Suppressor macrophage treated with lipopolysaccharide for 4 hours (primary cell): ENCODE results near the gene ALOX15.
"Not testable (repeated sequence)": the region's sequence is repeated elsewhere in the genome, so short reads cannot be mapped to it uniquely, and the experiment has no call there.

ENCODE experiments used
- DNase-seq: peaks from one replicate; pipeline ENCODE4 v3.0.0-alpha.2; 2020

Gene ALOX15, protein sequence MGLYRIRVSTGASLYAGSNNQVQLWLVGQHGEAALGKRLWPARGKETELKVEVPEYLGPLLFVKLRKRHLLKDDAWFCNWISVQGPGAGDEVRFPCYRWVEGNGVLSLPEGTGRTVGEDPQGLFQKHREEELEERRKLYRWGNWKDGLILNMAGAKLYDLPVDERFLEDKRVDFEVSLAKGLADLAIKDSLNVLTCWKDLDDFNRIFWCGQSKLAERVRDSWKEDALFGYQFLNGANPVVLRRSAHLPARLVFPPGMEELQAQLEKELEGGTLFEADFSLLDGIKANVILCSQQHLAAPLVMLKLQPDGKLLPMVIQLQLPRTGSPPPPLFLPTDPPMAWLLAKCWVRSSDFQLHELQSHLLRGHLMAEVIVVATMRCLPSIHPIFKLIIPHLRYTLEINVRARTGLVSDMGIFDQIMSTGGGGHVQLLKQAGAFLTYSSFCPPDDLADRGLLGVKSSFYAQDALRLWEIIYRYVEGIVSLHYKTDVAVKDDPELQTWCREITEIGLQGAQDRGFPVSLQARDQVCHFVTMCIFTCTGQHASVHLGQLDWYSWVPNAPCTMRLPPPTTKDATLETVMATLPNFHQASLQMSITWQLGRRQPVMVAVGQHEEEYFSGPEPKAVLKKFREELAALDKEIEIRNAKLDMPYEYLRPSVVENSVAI

DNA sequence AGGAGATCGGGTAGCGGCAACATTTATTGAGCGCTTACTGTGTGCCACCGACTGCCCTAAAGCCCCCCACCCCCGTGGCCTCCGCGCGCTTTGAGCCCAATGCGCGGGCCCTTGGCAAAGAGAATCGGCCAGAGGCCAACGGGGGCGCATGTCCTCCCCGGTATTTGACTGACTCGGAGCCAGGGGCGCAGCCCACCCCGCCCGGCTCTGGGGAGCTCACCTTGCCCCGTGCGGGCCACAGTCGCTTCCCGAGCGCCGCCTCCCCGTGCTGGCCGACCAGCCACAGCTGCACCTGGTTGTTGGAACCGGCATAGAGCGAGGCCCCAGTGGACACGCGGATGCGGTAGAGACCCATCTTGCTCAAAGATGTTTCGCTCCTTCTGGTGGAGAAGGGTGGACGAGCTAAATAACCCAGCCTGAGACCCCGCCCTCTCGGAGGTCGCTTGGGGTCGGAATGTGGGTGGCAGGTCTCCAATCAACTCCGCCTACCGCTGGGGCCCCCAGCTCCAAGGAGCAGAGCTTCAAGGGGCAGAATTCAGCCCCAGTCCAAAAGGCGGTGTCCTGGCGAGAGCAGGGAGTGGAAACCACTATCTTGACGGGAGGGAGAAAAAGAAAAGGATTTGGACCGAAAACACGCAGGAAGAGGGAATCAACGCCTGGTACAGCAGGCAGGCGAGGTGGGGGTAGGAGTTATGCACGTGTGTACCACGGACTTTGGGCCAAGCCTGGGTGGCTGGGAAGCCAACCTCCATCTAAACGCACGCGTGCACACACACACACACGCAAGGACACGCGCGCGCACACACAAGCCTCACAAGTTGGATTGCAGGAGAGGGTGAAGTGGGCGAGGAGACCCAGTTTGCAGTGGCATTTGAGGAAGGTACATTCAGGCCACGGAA, at the start of gene ALOX15:
Gene ALOX15 (minus strand): TSS at position 382 of the 899 bp plus-strand sequence. CDS start 27 bp downstream, at position 355.
- no peak for DNase-seq

DNA sequence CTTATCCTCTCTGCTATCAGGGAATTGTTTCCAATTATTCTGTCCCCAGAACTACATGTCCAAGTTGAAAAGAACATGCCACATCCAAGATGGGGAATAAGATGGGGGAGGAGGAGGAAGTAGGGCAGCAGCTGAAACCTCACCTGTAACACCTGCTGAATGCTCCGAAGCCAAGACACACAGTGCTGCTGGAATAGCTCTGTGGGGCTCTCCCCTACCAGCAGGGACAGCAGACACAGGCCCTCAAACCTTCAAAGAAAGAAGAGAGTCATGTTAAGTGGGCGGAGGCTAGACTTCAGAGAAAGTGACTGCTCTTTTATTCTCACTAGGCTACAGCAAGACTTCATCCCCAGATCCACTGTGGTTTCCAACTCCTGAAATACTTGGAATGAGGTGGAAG, 49.3 kb upstream of the ALOX15 start:
- DNase-seq = no peak

DNA sequence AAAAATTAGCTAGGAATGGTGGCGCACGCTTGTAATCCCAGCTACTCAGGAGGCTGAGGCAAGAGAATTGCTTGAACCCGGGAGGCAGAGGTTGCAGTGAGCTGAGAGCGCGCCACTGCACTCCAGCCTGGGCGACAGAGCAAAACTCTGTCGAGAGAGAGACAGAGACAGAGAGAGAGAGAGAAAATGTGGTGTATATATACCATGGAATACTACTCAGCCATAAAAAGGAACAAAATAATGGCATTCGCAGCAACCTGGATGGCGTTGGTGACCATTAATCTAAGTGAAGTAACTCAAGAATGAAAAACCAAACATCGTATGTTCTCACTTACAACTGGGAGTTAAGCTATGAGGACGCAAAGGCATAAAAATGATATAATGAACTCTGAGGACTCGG, 48.4 kb upstream of the ALOX15 start:
- DNase-seq = not testable (repeated sequence)

DNA sequence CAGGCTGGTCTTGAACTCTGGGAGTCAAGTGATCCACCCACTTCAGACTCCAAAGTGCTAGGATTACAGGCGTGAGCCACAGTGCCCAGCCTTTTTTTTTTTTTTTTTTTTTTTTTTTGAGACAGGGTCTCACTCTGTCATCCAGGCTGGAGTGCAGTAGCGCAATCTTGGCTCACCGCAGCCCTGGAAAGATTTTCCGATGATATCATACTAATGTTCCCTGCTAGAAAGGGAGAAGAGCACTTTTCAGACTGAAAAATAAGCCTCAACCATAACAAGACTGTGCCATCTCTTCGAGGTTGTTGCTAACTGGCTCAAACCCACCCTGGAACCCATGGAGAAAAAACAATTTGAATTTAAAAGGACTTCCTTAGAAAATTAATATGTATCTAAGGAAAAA, 42.3 kb upstream of the ALOX15 start:
- not testable (repeated sequence) for DNase-seq

DNA sequence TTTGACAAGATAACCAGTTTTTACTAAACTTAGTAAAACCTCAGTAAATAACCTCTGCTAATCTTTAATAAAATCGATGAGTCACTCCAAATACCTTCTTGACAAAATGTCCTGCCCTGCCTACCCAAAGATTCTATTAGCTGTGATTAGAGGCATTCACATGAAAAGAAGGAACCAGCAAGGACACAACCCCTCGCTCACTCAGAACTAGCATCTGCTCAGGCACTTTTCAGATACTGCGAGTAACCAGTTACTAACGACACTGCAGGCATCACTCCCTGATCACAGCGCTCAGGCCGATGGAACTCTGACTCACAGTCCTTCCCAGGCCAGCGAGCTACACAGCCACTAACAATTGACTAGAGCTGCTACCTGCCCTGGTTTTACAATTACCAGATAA, 38.2 kb upstream of the ALOX15 start:
- no peak for DNase-seq

DNA sequence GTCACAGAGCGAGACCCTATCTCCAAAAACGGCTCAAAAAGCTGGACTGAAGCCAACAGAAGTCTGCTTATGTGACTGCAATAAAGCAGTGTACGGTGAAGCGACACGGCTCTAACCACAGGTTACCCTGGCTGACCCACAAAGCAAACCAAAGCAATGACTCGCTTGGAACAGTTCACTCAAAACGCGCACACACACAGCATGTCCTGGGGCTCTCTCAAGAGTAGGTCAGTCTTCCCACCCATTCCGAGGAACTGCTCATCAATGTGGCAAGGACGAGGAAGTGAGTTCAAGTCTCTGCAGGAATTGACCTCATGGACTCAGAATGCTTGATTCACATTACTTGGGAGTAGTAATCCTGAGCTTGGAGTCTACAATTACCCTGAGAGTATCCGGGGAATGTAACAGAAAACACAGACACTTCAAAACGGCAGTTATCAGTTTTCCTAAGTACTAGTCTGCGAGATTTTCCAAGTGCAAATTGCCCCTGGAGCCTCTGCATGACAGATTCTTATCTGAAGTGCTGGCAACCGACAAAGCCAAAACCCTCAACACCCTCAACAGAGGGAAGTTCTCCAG, 37.1 kb upstream of the ALOX15 start:
- DNase-seq = peak; percentile 81

DNA sequence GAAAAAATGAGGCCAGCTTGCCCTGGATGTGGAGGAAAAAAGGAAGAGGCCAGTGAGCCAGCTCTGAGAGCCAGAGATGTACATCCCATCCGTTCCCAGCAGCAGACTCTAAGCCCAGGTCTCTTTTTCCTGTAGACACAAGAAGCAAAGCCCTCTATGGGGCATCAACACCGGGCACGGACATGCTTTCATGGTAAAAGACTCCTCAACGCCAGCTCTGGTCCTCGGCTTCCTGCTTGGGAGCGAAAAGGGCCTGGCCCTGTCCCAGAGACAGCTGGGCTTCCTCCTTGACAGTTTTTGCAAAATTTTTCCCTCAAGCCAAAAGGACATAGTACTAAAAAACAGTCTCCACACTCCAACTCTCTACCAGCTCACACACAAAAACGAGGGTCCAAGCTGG, 35.3 kb upstream of the ALOX15 start:
- no peak for DNase-seq

DNA sequence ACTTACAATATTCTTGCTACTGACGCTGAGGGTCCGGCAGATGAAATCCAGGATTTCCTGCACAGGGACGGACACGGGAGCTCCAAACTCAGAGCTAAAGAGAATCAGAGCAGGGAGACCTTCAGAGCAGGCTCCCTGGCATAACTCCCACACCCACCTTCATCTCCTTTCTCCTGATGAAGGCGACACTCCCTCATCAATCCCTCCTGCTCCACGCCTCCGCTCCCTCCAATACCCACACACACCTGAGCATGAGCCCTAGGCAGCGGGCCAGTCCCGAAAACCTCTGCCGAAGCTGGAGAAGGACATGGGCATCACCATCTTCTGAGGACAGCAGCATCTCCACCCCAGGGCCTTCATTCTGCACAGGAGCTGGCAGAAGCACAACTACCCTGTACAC, 34.3 kb upstream of the ALOX15 start:
- DNase-seq = no peak

DNA sequence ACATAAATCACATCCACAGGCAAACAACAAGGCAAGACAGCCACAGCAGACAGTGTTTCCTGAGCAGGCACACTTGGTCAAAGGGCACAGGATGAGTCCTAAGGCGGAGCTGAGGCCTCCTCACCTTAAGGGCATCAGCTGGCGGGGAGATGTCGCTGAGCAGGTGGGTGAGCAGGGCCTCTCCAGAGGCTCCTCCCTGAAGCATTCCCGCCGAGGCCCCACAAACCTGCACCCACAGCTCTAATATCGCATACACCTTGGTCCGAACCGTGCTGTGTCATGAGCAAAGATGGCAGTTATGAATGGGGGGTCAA, 33.2 kb upstream of the ALOX15 start:
- DNase-seq = no peak

DNA sequence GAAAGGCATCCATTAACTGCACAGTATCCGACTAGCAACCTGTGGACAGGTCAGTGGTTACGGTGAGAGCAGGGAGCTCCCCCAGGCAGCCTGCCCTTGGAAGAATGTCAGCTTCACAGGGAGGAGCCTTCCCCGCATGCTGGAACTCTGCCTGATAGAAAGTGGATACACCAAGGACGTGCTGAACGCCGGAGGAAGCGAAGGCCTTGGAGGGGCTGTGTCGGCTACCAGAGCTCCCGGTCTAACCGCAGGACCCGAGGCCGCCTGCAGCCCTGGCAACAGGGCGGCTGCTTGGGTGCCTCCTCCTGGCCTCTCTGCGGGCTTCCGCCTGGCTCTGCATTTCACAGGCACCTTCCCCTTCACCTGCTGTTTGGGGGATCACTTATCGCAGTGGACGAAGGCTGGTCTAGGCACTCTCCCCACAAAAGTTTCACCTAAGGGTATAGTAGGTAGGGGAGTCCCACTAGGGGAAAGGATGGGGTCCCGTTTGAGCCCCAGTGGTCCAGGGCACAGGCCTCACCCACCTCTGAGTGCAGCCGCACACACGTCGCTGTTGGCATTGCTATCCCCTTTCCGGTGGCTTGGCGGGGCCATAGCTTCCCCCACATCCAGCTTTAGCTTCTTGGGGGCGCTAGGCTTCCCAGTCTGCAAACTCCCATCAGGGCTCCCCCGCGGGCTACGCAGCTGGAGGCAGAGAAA, 32.7 kb upstream of the ALOX15 start:
- DNase-seq = no peak

DNA sequence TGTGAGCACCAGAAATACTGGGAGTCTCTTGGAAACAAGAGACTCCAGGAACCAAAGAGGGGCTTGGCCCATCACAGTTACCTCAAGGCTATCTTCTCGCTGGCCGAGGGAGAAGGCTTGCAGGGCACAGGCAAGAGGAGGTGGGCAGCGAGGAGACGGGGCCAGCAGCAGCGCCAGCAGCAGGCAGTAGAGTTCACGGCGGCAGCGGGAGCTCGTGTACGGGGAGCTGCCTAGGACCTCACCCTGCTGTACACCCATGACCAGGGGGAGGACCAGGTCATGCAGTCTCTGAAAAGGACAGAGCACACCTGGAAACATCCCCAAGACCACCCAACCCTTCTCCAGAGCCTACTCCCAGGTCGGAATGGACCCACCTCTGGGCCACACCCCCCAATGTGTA, 31.7 kb upstream of the ALOX15 start:
- no peak for DNase-seq

DNA sequence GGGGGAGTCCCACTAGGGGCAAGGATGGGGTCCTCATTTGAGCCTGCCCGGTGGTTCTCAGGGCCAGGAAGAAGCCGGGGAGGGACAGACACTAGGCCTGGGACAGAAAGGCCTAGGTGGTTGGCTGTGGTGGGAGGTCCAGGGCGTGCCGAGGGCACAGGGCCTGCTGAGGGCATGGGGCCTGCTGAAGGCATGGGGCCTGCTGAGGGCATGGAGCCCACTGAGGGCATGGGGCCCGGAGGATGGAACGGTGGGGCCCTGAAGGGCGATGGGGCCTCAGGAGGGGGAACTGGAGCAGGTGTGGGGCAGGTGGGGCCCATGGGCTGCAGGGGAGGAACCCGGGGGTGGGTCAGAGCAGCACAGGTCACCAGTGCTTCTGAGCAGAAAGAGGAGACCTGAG, 31.3 kb upstream of the ALOX15 start:
- no peak for DNase-seq

DNA sequence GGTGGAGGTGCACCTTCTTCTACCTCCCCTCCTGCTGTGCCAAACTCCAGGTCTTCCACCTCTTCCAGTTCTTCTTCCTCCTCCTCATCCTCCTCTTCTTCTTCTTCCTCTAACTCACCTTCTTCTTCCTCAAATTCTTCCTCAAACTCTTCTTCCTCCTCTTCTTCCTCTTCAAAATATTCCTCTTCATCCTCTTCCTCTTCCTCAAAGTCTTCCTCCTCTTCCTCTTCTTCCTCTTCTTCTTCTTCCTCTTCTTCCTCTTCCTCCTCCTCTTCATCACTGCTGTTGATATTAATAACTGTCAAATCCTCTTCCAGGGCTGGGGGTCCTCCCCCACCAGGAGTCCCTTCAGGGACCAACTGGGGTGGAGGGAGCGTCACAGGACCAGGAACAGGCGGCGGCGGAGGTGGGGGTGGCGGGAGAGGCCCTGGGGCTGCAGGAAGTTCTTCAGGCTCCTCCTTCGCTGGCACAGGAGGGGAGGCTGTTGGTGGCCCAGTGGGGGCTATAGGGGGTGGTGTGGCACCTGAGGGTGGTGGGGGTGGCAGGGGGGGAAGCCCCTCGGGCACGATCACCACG, 30.7 kb upstream of the ALOX15 start:
- no peak for DNase-seq

DNA sequence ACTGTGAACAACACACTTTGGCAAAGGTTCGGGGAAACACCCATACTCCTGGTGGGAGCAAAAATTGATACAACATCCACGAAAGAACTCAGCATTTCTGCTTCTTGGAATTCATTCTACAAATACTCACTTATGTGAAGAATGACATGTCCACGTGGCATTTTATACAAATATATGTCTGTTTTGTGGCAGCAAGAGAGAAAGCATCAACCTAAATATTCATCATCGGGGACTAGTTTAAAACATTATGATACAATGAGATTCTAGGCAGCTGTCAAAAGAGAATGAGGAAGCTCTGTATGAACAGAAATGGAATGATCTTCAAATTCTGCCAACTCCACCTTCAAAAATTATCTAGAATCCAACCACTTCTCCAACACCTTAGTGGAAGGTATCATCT, 25.7 kb upstream of the ALOX15 start:
- DNase-seq = no peak

DNA sequence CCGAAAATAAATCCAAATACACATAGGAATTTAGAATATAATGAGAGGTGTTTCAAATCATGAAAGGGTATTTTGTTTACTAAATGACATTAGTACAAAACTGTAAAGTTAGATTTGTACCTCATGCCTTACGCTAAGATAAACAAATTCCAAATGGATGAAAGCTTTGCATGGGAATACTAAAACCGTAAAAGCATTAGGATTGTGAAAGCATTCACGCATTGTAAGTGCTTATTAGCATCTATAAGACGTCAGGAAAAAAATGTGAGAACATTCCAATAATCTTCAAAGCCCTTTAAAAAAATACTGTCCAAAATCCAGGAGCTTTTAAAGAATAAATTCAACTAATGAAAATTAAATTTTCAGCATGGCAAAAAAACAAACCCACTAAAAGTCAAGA, 24.8 kb upstream of the ALOX15 start:
- DNase-seq = no peak

DNA sequence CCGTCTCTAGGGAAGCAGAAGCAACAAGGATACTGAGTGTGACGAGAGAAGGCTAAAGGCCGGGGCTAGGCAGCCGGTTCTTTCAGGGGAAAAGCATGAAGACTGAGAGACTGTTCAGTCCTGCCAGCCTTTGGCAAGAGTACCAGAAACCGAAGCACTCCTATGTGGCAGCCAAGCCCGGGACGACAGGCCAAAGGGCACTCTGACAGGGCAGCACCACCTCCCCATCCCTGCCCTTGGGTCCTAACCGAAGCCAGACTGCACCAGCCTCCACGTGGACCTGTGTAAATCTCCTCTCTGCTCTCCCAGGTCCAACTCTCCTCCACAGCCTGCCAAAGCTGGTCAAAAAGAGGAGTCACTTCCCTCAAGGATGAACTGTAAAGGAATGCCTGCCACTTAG, 23.5 kb upstream of the ALOX15 start:
- DNase-seq = no peak

DNA sequence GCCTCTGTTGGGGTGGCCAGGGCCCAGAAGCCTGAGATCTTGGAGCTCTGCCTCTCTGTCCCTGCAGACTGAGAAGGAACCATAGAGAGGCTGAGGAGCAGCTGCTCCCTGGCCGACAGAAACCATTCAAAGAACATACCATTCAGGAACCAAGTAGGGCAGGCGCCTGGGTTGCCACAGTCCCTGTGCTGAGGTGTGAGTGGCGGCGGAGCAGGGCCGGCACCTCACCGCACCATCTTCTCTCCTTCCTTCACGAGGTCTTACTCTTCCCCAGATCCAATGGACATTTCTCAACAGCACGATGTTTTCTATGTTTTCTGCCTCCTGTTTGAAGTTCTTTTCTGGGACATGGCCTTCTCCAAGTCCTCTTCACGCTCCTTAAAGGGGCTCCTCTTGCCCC, 22.8 kb upstream of the ALOX15 start:
- no peak for DNase-seq

DNA sequence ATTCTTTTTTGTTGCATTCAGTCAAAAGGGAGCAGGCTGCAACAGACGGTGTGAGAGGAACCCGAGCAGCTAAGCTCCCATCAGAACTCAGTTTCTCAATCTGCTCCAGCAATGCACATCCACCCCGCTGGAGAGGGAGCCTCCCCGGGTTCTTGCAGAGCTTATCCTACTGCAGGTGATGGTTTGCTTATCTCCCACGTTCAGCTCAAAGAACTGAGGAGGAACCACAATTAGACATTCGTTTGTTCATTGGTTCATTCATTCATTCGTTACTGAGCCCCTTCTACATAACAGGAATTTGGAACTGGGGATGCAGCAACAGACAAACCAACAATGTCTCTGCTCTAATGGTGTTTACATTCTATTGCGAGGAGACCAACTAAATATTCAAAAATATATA, 22.2 kb upstream of the ALOX15 start:
- no peak for DNase-seq

DNA sequence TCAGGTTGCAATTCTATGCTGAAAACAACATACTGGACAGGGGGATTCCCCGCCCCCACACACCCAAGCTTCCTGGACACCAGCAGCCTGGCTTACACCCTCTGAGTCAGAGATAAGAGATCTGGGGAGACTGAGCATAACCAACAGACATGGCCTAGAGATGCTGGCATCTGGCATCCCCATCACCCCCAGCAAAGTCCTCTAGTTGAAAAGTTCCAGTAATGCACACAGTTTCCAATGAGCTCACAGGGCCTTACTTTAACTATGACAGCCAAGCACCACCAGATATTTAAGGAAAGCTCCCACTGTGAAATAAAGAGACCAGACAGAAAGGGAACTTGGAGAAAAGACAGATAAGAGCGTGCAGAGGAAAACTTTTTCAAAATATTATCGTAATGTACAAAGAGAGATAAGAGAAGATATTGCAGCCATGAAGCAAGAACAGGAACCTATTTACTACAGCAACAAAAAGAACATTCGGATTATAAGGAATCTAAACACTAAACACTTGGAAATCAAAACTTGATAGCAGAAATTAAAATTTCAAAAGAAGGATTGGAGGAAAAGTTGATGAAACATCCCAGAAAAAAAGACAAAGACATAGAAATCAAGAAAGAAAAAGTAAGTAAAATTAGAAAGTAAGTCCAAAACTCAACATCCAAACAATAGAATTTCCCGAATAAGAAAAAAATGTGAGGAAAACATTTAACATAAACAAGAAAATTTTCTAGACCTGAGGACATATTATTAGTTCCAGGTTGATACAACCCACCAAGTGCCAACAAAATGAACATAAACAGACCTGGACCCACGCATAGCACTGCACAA, 17.2 kb upstream of the ALOX15 start:
- DNase-seq = peak; percentile 78

DNA sequence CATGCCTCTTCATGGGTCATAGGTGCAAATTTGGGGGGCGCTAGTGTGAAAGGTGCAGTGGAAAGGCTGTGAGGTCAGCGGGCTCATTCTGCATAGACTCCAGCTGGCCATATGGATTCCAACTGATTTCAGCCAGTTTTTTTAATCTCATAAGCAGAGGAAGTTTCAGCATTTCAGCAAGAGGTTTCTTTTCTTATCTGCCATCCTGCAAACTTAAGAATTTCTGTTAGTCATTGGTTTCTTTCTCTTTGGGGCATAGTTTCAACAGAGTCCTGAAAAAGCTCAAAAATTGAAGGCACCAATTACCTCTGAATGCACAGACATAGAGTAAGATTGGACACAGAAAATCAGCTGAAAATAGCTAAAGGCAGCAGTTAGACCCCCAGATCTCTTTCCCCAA, 16.2 kb upstream of the ALOX15 start:
- DNase-seq = no peak

DNA sequence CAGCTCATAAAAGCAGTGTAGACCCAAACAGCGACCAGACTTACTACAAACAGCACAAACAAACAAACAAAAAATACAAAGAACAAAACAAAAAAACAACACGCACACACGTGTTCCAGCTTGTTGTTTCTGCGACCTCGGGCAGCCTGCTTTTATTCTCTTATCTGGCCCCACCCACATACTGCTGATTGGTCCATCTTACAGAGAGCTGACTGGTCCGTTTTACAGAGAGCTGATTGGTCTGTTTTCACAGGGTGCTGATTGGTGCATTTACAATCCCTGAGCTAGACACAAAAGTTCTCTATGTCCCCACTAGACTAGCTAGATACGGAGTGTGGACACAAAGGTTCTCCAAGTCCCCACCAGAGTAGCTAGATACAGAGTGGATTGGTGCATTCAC, 14.5 kb upstream of the ALOX15 start:
- DNase-seq = not testable (repeated sequence)
